GM20431 (cell line): ENCODE data around the gene TOMM20.

Experiments used
- in situ Hi-C: fragments of 300-500 bp; cut with MseI, MboI; formaldehyde crosslinking; loops from one replicate; pipeline ENCODE4 v1.15.0; 2020; ENCODE audit warnings: low sequenced_read_pairs; ENCODE audit not compliant: unreplicated experiment

TOMM20 gene

GRCh38 chr1:235072096-235072495, 56.5 kb downstream of the TOMM20 start:
- in situ Hi-C loops: no loop called here

- in situ Hi-C loops: no loop called here
These were observed 57.8 kb downstream of the TOMM20 start for GRCh38 chr1:235070819-235071218.

GRCh38 chr1:235069577-235070563, 58.8 kb downstream of the TOMM20 start:
- in situ Hi-C loops: no loop called here

GRCh38 chr1:235069176-235069575, 59.5 kb downstream of the TOMM20 start:
- in situ Hi-C loops: no loop called here

DNA sequence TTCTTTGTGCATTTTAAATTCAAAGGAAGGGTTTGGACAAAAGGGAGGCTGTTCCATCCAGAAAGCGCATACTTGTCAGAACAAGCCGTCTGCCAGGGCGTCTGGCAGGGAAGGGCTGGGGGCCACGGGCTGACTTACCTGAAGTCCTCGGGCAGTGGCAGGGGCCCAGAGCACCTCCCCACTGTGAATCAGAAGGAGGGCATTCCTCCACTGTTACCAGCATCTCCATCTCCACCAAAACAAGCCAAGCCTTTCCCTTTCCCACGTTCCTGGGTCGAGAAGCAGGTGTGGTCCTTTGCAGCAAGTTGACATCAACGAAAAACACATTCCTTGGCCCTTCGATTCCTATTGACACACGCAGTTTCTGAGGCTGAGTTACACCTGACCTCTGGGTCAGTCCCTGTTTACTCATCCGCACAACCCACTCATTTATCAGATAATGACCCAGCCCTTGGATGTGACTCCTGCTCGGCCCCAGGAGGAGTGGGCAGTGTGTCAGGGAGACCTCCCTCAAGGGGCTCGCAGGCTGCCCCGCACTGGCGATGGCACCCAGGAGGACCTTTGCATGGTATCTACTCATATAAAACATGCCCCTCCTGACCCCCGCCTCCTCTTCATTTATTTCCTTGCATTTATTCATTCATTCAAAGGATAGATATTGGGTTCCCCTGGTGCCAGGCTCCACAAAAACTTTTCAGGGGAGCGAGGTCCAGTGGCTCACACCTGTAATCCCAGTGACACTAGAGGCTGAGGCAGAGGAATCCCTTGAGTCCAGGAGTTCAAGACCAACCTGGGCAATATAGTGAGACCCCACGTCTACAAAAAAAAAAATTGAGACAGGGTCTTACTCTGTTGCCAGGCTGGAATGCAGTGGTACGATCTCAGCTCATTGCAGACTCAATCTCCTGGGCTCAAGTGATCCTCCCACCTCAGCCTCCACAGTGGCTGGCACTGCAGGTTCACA, 60.2 kb downstream of the TOMM20 start:
- in situ Hi-C loops: no loop called here

DNA sequence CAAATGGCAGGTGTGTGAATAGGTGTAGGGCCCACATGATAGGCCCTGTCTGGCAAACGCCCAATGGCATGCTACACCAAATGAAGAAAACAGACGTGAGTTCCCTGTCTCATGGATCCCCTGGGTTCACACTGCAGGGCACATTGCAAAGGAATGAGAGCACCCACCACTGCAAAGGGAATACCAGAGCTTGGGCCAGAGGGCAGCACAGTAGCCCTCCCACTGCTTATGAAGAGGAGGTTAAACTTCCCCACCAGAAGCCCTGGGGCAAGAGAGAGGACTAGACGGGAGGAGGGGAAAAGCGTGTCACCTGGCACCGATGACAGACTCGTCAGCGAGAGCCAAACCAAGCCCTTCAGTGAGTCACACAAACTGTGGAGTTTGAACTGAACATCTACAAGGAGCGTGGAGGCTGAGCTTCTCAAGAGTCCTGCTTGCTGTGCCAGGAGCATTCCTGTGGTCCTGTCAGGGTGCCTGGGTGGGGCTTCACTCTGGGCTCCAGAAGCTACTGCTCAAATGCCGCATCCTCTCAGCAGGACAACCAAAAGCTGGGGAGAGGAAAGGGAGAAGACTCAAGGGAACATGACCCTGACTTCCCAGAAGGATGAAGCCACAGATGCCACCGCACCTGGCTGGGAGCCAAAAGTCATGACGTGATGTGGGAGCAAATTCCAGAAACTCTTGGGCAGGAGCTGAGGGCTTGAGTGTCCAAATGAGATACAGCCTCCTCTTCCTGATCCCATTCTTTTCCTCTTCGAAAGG, 61.1 kb downstream of the TOMM20 start:
- in situ Hi-C loops: no loop called here

- in situ Hi-C loops: no loop called here
These were observed 65.4 kb downstream of the TOMM20 start for GRCh38 chr1:235063068-235063765.

DNA sequence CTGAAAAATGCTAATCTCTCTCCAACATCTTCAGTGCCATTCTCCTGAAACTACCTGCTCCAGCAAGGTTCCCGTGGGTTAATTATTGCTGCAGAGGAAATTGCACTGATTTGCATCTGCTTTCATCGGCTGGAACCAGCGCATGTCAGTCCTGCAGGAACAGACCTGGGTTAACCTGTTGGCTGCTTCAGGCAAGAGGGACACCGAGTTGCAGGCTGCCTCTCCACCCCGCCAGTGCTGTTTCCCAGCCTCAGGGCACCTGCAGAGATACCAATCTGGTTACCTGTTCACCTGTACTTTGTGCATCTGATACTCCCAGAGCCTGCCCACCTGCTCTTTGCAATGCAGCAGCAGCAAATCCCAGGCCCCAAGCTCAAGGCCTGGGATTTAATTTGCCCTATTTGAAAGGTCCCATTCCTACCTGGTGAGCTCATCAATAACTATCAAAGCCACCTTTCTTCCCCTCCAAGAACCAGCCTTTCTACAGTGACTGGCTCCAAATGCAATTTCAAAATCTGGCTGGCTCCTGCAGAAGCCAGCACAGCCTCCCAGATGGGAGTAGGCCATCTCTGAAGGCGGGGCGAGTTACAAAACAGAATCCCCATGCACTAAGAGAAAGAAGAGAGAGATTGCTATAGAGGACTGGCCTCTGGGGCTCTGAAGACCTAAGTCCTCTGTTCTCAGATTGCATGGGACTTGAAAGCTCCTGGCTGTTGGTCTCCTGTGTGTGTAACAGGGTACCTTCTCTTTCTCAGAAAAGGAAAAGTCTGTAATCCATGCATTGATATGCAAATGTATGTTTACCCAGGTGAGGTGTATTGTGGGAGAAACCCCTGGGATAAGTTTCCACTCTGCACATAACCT, 67.8 kb downstream of the TOMM20 start:
- in situ Hi-C loops: no loop called here
